Activated CD4-positive, alpha-beta T cell treated with anti-CD3 and anti-CD28 coated beads, Interleukin-2, amount 50 U/mL, for 4 hours (primary cell): Measurements from ENCODE around the gene GREB1L.
"Not testable (repeated sequence)": the region's sequence is repeated elsewhere in the genome, so short reads cannot be mapped to it uniquely, and the experiment has no call there.

Experiments used
- DNase-seq, 2 experiments: peaks; one replicate each; pipeline ENCODE4 v3.0.0-alpha.2; 2020

The GREB1L gene

DNA sequence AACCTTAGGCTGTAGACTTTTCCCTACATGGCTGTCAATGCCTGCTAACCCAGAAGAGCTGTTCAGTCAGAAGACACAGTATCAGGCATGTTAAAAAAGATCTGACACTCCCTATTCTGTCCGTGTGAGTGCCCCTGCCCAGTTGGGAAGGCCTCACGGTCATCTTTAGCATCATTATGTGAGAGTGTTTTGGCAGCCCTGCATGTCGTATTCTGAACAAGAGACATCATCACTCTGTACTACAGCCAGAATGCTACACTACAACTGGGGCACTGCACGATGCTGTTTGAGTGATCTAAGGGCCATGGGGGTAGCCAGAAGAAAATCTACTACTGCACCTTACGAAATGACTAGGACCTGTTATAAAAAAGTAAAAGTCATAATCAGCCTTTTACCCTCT lies 67.2 kb downstream of the GREB1L start:
- DNase-seq = no peak

DNA sequence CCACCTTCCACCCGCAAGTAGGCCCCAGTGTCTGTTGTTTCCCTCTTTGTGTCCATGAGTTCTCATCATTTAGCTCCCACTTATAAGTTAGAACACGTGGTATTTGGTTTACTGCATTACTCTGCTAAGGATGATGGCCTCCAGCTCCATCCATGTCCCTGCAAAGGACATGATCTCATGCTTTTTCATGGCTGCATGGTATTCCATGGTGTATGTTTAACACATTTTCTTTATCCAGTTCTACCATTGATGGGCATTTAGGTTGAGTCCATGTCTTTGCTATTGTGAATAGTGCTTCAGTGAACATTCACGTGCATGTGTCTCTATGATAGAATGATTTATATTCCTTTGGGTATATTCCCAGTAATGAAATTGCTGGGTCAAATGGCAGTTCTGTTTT lies 69.9 kb downstream of the GREB1L start:
- not testable (repeated sequence) for DNase-seq

DNA sequence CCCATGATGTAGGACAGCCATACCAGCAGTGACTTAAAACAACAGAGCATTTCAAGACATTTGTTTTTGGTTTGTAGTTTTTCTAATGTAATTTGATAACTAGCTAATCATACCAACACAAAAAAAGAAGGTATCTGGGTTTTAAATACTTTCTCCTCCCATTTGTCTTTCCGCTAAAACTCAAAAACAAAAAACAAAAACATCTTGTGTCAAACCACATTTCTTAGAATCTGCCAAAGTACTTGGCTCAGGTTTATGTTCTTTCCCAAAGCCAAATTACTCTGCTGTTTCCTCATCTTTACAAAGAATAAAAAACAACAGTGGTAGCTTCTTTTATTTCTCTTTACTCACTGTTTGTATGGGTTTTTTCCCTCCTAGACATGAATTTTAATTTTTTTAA lies 71.5 kb downstream of the GREB1L start:
- DNase-seq = no peak

DNA sequence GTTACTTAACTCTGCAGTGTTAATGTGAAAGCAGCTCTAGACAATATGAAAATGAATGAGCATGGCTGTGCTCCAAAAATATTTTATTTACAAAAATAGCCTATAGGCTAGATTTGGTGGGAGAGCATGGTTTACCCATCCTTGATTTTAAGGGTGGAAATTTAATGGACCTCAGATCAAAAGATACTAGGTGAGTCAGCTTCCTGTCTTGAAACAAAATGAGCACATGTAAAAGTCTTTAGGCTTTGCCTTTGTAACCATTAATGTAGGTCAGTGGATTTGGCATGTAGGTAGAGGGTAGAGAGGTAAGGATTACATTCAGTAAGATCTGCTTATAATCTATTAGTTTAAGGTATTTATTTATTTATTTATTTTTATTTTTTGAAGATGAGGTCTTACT lies 72.7 kb downstream of the GREB1L start:
- no peak for DNase-seq

DNA sequence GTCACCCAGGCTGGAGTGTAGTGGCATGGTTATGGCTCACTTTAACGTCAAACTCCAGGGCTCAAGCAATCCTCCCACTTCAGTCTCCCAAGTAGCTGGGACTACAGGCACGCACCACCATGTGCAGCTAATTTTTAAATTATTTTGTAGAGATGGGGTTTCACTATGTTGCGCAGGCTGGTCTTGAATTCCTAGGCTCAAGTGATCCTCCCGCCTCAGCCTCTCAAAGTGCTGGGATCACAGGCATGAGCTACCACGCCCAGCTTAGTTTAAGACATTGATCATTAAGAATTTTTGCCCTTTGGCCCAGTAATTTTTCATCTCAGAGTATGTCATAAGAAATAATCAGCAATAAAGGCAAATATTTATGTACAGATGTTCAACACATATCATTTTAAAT lies 73.1 kb downstream of the GREB1L start:
- DNase-seq = not testable (repeated sequence)

DNA sequence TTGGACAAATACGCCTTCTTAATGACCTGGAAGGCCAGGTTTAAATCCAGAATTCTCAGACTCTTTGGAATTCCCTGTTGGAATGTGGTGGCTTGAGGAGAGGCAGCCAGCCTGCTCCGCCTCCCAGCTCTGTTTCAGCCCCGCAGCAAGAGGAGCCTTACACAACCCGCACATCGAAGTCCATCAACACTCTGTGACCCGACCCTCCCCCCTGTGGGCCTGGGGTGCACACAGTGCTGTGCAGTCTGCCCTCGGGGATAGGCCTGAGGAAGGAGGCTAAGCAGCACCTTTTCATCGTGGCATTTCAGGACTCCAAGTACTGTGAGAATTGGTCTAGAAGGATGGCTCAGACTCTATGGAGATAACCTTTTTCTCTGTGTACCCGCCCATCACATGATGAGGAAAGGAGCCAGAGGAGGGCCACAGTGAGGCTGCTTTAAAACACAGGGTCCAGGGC lies 73.7 kb downstream of the GREB1L start:
- DNase-seq = no peak

DNA sequence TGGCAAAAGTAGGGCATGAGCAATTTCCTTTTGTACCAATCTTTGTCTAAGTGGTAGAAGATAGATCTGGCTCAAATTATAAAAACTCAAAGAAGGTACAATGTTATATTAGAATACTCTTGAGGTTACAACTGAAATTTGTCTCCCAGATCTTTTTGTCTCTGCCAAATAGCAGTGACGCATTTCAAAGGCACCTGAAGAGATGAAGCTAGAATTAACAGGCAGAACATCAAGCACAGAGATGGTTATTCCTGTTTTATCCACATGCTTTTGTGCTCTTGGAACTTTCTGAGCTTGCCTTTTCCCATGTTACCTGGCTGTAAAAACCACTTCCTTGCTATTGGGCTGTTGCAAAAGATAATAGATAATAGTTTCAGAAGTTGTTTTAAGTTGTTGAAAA lies 74.3 kb downstream of the GREB1L start:
- no peak for DNase-seq

DNA sequence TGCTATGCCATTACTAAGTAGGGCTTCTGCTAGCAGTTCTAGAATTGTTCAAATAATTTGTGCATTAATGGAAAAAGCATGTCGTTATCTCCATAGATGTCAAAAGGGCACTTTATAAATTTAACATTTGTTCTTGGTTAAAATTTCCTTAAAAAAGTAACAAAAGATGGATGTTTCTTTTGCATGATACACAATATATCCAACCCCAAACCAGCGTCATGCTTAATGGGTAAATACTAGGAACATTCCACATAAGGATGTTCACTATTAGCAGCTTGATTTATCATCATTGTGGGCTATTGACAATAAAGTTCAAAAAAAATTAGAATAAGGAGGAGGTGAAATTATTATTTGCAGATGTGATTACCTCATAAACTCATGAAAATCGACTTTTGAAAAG lies 79.7 kb downstream of the GREB1L start:
- DNase-seq = no peak

DNA sequence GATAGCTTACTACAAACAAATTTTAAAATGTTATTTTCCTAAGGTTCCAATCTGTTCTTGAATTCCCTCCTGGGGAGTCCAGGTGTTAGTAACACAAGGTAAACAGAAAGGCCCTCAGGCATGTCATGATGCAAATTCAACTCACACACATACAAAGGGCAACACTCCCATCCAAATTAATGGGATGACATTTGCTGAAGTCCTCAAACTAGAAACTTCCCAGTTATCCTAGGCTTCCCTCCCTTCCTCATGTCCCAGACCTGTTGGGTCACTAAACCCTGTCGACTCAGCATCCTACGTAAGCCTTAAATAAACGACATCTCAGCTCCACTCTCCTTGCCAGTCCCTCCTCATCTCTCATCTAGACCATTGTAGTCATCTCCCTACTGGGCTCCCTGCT lies 85.1 kb downstream of the GREB1L start:
- DNase-seq = no peak

DNA sequence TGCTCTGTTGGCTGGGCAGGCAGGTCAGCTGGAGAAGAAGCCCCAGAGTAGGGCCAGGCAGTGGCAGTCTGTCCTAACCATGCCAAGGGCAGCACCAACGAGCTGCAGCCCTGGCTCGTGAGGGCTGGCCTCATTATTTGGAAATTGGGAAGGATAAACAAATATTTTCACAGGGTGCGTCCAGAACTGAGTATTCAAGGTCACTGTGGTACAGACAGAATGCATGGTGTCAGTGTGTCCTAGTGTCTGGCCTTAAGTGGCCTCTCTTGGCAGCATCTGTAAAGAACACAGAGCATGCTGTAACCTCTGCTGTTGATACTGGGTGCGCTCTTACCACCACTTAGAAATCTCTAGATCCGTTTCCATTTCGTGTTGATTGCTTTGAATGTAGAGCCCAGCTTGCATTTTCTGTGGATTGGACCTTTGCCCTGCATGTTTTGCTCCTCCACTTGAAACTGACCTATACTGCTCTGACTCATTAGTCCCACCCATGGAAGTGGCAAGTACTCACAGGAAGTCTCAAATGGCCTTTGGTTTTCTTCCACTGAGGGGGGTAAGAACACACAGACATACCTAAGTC lies 88.2 kb downstream of the GREB1L start:
- no peak for DNase-seq

DNA sequence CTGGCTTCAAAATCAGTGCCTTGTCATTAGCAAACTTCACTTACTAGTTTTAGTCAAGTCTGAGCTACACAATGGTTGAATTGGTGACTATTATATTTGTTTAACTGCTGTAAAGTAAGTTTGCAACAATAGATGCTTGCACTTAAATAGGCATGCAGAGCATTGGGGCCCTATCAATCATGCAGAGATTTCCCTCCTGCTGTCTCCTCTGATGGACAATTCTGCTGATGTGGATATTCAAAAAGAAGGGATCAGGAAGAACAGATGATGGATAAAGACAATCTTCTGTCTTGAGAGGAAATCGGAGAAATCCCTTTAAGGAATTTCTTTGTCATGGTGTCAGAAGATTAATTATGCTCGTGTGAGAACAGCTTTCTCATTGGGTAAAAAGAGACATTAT lies 89.0 kb downstream of the GREB1L start:
- DNase-seq = no peak

DNA sequence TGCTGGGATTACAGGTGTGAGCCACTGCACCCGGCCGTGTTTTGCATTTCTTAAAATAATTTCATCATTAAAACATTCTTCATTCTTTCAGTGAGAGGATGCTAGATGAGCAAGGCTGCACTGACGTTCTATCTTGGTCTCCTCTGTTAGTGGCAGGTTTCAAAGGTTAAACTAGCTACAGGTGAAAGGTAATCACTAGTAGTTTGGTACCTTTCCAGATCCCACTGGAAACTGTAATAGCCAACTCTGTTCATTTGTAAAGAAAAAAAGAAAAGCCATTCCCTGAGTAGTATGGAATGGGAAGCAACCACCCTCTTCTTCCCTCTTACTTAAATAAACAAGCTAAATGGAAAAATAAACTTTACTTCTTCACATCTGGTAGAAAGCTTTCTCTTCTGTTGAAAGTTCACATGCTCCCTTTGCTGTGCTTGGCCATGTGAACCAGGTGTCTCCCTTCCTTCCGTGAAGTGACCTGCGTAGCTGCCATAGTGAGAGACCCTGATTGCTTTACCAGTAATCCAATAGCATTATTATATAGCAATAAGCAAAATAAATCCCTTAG lies 94.0 kb downstream of the GREB1L start:
- DNase-seq = no peak

DNA sequence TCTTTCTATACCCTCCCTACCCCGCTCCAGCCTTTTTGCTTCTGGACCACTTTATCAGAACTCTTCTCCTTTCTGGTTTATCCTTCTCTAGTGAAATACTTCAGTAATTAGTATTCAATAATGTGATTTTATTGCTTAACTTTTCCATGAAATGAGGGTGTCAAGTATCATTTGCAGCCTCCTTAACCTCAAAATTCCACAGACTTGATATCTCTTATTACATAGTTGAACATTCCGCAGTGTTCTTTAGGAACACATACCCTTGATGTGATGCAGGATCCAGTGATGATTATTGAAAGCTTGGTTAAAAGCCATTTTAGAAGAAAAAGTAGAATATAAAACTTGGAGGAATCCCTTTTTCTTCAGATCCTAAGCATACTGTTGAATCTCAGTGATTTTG lies 94.8 kb downstream of the GREB1L start:
- no peak for DNase-seq

DNA sequence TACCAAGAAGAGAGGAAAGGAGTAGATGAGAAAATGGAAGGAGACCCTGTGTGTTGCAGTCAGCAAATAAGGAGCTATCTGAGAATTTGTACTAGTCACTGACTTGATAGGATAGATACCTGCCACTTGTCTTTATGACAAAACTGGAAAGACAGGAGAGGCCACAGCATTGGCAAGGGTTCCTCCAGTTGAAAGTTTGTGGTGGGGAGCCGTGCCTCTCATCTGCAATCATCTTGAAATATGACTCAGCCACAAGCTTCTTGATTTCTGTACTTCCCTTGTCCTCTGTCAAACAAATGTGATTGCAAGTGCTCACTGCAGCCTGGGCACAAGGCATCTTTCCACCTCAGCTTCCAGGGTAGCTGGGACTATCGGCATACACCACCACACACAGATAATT lies 99.1 kb downstream of the GREB1L start:
- DNase-seq = no peak

DNA sequence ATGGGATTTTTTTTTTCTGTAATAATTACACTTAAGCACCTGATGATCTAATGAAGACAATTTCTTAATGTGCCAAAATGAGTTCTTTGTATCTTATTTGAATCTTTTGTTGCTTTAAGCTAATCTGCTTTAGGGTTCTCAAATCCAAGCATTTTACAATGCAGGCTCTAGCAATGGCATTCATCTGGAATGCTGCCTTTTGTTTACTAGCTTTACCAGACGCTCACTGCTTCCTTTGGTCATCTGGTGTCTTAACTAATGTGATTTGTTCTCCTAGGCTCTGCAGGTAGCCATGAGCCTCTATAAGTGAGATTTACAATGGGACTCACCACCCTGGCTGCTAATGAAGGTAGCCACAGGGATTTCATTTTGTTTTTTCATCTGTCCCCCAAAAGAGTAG lies 100.3 kb downstream of the GREB1L start:
- DNase-seq = no peak

DNA sequence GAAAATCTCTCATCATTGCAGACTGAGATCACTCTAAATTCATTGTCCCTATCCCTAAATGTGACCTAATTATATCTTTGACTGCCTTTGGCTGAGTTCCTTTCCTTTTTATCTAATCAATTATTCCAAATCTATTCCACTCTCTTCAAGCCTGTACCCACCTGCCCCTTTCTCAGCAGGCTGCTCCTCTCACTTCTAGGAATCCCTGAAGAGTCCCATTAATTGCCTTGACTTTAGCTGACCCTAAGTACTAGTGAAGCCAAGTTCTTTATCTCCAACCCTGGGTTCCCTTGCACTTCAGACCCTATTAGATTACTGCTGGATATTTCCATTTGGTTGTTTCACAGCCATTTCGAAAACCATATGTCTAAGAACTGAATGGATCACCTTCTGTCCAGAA lies 102.8 kb downstream of the GREB1L start:
- DNase-seq = no peak

DNA sequence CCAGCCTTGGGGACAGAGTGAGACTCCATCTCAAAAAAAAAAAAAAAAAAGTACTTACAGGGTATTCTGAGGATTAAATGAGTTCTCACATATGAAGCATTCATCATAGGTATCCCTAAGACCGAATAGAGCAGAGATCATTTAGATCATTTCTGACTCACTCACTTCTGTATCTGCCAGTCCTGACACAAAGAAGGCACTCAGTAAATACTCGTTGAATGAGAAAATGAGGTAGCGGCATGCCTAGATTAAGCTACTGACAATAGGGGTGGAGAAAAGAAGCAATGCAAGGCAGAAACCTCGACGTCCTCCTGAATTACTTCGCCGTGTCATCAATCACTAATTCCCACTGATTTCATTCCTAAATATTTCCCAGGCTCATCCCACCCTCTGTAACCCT lies 103.8 kb downstream of the GREB1L start:
- DNase-seq = no peak

DNA sequence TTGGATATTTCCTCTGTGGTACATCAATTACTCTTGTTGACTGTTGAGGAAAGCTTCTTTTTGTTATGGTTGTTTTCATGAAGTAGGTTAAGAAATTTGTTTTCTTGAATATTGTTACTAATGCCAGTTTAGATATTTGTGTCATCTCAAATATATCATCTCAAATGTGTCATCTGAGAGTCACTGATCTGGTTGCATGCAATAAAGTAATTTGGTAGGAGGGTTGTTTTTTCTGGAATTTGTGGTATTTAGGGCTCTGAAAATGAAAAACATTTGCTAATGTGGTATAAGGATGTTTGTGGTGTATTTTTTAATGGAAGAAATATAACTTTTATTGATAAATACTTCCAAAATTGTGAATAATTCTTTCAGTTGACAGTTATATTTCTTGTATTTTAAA lies 117.7 kb downstream of the GREB1L start:
- no peak for DNase-seq

DNA sequence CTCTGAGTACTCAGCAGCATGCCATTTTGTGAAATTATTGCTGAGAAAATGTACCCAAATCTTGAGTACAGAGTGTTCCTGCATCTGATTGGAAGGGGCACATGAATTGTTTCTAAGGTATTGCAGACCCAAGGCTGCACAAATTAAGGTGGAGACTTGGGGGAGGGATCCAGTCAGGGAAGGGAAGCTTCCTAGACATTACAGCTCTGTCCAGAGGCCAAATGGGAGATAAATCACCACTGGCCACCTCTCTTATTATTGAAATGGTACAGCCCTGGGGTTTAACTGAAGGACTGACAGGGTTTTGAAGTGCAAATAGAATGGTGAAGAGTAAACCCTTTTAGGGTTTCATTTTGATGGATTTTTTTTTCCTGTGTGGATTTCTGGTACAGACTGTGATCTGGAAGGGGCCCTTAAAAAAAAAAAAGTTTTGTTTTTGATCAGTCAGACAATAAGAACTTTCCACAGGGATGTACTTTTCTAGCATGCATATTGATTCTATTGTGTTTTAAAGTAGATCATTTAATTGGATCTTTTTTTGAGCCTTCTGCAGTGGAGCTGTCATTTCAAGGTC lies 119.4 kb downstream of the GREB1L start:
- no peak for DNase-seq

DNA sequence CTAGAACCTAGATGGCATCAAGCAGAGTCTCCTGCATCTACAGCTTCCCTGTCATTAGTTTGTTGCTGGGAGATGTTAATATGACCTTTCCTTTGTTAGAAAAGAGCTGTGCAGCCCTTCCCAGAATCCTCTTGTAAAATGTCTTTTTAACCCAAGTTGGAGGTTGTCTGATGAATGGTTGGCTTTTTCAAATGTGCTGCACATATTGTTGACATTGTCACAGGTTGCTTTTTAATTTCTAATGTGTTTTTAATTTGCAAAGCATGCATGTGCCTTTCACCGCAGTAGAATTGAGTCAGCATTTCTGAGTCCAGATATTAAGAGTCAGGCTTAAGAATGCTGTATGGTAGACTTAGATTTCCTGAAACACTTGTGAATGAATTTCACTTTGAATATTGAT lies 120.8 kb downstream of the GREB1L start:
- DNase-seq = no peak

DNA sequence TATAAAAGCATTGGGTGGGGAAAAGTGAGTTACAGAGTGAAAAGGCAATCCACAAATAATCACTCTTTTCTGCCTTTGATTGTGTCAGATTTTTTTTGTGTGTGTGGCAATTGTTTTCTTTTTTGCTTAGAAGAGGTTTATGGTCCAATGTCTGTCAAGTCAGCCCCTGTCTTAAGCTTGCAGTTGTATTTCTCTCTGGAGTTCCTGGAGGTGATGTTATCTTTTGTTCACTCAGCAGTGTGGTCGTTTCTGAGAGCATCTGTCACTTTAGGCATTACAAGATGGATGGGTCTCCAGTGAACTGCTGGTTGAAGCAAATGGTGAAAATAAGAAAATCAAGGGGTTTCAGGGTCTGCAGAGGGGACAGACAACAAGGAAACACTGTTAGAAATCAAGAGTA lies 121.3 kb downstream of the GREB1L start:
- DNase-seq = no peak

DNA sequence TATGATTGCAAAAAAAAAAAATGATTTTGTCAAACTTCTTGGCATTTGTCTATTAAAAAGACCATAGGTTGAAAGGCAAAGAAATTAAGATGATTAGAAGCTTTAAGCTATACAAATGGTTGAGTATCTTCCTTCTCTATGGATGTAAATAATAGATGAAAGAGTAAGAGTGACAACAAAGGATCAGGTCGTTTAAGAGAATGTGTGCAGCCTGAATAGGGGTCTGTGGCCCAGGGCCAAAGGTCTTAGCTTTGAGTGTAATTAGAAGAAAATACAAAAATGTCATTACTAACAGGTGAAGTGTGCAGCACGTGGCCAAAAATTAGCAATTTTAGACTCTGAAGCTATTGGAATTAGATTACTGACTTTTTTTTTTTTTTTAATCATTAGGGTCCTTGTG lies 122.4 kb downstream of the GREB1L start:
- no peak for DNase-seq

DNA sequence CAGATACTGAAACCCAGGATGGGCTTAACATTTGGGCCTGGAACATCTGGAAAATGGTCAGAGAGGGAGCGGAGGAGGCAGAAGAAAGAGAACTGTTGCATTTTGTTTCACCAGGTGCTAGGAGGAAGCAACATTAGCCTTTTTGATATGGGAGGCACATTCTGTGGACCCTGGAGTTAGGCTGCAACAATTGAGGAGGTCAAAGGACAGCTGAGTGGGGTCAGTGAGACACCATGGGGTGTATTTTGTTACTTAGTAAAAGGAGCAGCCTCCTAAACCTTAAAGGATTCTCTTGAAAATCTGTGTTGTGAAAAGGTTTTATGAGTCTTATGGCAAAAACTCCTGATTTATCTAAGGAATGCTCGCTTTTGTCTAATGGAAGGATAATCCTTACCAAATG lies 124.9 kb downstream of the GREB1L start:
- no peak for DNase-seq

DNA sequence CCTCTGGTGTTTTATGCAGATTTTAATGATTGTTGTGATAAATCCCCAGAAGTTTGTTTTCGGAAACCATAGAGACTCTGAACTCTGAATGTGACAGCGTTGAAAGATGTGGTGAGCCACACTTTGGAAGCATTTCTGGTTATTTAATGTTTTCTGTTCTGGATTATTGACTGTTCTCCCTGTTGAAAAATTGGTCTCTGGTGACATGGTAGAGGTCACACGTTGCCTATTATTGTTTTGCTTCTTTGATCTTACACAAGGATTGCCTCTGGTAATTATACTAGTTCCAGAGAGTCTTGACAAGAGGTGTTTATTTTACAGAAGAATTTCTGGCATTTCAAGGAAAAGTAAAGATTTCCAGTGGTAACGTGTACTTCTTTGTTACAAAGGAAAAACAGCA lies 127.1 kb downstream of the GREB1L start:
- DNase-seq = no peak

DNA sequence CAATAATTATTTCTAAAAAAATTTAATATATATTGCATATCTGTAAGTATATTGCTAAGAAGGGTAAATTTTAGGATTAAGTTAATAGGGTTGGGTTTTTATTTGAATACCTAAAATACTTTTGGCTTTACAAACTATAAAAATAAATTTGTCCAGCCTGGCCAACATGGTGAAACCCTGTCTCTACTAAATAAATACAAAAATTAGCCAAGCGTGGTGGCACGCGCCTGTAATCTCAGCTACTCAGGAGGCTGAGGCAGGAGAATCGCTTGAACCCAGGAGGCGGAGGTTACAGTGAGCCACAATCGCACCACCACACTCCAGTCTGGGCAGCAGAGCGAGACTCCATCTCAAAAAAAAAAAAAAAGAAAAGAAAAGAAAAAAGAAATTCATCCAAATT lies 127.6 kb downstream of the GREB1L start:
- DNase-seq = not testable (repeated sequence)
